Fibroblast of lung (primary cell): ENCODE measurements around the gene SLC28A3. TPM values are rescaled to one million over a fixed set of nuclear protein-coding genes. Genes with fewer than 3 reads are reported as not detected.
A peak's percentile ranks its signal among the peaks of the same experiment; 100 is the strongest.

ENCODE experiments used
- DNase-seq, 2 donors: peaks; one replicate each; pipeline versions ENCODE4 v3.0.0 to v3.0.0-alpha.2; 2010; ENCODE audit warnings: low read depth in 2 of 2
- H2AFZ ChIP-seq: 2 replicates; pipeline ENCODE4 v1.5.1; 2012; ENCODE audit warnings: low read length, control low read depth, inconsistent platforms
- H3K27ac ChIP-seq: 2 replicates; pipeline ENCODE4 v1.5.1; 2011; ENCODE audit warnings: low read length, control low read depth; ENCODE audit not compliant: insufficient read depth
- H3K27me3 ChIP-seq: 2 replicates; pipeline ENCODE4 v1.5.1; 2011; ENCODE audit warnings: mild to moderate bottlenecking, low read length; ENCODE audit not compliant: control insufficient read depth, insufficient read depth
- H3K36me3 ChIP-seq: 2 replicates; pipeline ENCODE4 v1.5.1; 2011; ENCODE audit warnings: low read length; ENCODE audit not compliant: control insufficient read depth, insufficient read depth
- H3K4me1 ChIP-seq: 2 replicates; pipeline ENCODE4 v1.5.1; 2011; ENCODE audit warnings: low read length; ENCODE audit not compliant: control insufficient read depth, insufficient read depth; ENCODE audit errors: extremely low read depth
- H3K4me2 ChIP-seq: 2 replicates; pipeline ENCODE4 v1.5.1; 2011; ENCODE audit warnings: low read length, control low read depth; ENCODE audit not compliant: insufficient read depth; ENCODE audit errors: extremely low read depth
- H3K4me3 ChIP-seq, 4 experiments: fragments of 200-600 bp in 1 of 4; sonication (generic) in 1 of 4; replicated peaks in 1 of 4; 2 replicates each; pipeline ENCODE4 v1.5.1; 2011 to 2016; ENCODE audit warnings: low read length in 4 of 4, low read depth in 3 of 4, mild to moderate bottlenecking in 3 of 4, control low read depth in 2 of 4, inconsistent platforms in 1 of 4, mixed read lengths in 1 of 4; ENCODE audit not compliant: insufficient read depth in 1 of 4; ENCODE audit errors: control extremely low read depth in 1 of 4
- H3K79me2 ChIP-seq: 2 replicates; pipeline ENCODE4 v1.5.1; 2012; ENCODE audit warnings: mild to moderate bottlenecking, low read length, inconsistent platforms; ENCODE audit not compliant: control insufficient read depth, insufficient read depth
- H3K9ac ChIP-seq: 2 replicates; pipeline ENCODE4 v1.5.1; 2011; ENCODE audit warnings: mild to moderate bottlenecking, low read length, control low read depth; ENCODE audit not compliant: insufficient read depth
- H3K9me3 ChIP-seq: 2 replicates; pipeline ENCODE4 v1.5.1; 2012; ENCODE audit warnings: low read depth, low read length; ENCODE audit not compliant: control insufficient read depth, insufficient read depth
- H4K20me1 ChIP-seq: 2 replicates; pipeline ENCODE4 v1.5.1; 2011; ENCODE audit warnings: low read length; ENCODE audit not compliant: control insufficient read depth, insufficient read depth; ENCODE audit errors: extremely low read depth
- CTCF ChIP-seq, 2 donors: IDR thresholded peaks in 1 of 2; conservative IDR thresholded peaks in 1 of 2; 1 replicate in 1 of 2; 2 replicates in 1 of 2; pipeline ENCODE4 v1.5.1; 2011 to 2012; ENCODE audit warnings: low read length in 2 of 2, control low read depth in 1 of 2, inconsistent platforms in 1 of 2, low read depth in 1 of 2, mild to moderate bottlenecking in 1 of 2
- EZH2 ChIP-seq: IDR thresholded peaks from 2 replicates; pipeline ENCODE4 v1.5.1; 2012; ENCODE audit warnings: low read length, control low read depth, mild to moderate bottlenecking; ENCODE audit errors: missing control alignments
- polyA plus RNA-seq, 2 donors: library from polyadenylated mRNA; depleted of rRNA in 1 of 2; stranded (reverse) in 1 of 2; unstranded in 1 of 2; fragments of >200 nt; gene quantifications; 2 replicates each; pipeline ENCODE4 v1.2.1, GENCODE V29; 2011 to 2012; ENCODE audit warnings: missing spikeins in 1 of 2
- total RNA-seq: library from RNA; depleted of rRNA; stranded (reverse); fragments of >200 nt; gene quantifications from 2 replicates; pipeline ENCODE4 v1.2.1, GENCODE V29; 2014

The SLC28A3 gene
- total and polyA plus RNA-seq, 2 donors (not counting 1 experiment from before 2014, with no cell fraction given): 0.17 to 0.75 TPM

DNA sequence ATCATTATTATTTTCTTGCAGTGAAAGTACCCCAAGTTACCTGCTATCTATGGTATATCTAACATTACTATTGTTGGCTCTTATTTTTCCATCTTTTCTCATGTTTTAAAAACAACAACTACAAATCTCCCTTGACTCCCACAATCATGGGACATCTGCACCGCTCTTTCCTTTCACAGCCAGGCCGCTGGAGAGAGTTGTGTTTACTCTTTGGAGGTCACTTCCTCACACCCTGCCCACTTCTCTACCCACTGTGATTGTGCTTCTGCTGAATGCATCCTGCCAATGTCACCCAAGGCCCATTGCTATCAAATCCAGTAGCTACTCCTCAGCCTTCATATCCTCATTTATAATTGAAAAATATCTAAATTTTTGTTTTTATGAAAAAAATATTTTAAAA is 29.7 kb downstream of the SLC28A3 start:
- H3K4me3 ChIP-seq: no peak overlapping the region
- no peaks in the 10 kb centered on the region for H4K20me1 ChIP-seq
- no peak overlapping the region for H3K4me2 ChIP-seq
- DNase-seq: no peak
- H3K4me1 ChIP-seq: no peaks in the 10 kb centered on the region
- no peaks in the 10 kb centered on the region for H3K9me3 ChIP-seq
- H3K27ac ChIP-seq: no peak overlapping the region
- no peak overlapping the region for H3K9ac ChIP-seq
- no peak overlapping the region for H2AFZ ChIP-seq
- no peaks in the 10 kb centered on the region for H3K79me2 ChIP-seq
- TF ChIP-seq CTCF (conservative IDR thresholded peaks at IDR 0.05 in 1 of 2, IDR thresholded peaks at IDR 0.05 in 1 of 2; ENCODE audit: low read depth in 1 of 2, low read length in 2 of 2) (no peak), EZH2 (no peak)
- no peaks in the 10 kb centered on the region for H3K27me3 ChIP-seq
- H3K36me3 ChIP-seq: no peaks in the 10 kb centered on the region

DNA sequence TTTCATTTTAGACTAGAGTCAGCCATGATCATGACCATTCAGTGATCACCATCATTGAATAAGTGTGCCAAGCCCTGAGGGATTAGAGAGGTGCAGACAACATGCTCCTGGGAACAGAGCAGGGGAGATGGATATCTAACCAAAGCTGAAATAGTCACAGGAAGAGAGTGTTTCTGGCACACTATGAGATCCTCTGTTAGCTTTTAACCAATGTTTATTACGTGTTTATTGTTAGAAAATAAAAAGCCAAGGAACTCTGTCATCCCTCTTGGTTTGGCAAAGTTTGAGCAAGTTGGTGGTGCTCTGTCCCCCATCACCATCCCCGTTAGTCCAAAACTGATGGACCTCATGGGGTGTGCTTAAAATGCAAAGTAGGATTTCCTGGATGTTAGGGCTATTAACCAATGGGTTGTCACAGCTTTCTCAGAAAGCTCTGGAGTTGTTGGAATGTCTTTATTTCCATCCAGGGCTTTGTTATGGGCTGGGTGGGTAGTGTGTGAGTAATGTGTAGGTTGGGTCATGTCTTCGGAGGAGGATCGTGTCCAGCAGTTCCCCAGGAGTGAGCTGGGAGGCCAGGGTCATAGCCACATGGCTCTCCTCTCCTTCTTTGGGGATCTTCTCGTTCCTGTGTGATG is 34.9 kb downstream of the SLC28A3 start:
- no peaks in the 10 kb centered on the region for H3K27me3 ChIP-seq
- H3K79me2 ChIP-seq: no peaks in the 10 kb centered on the region
- no peak overlapping the region for H3K4me3 ChIP-seq
- no peaks in the 10 kb centered on the region for H4K20me1 ChIP-seq
- H3K9ac ChIP-seq: no peak overlapping the region
- no peaks in the 10 kb centered on the region for H3K9me3 ChIP-seq
- H3K4me1 ChIP-seq: no peaks in the 10 kb centered on the region
- DNase-seq: peak in 1 of 2 donors; percentile 7
- no peak overlapping the region for H3K4me2 ChIP-seq
- no peak overlapping the region for H3K27ac ChIP-seq
- H2AFZ ChIP-seq: no peak overlapping the region
- H3K36me3 ChIP-seq: no peaks in the 10 kb centered on the region
- TF ChIP-seq EZH2: no peak
- TF ChIP-seq CTCF (conservative IDR thresholded peaks at IDR 0.05 in 1 of 2, IDR thresholded peaks at IDR 0.05 in 1 of 2; ENCODE audit: low read depth in 1 of 2, low read length in 2 of 2): no peak

- no peak overlapping the region for H3K9ac ChIP-seq
- H3K79me2 ChIP-seq: no peaks in the 10 kb centered on the region
- TF ChIP-seq EZH2 (no peak), CTCF (conservative IDR thresholded peaks at IDR 0.05 in 1 of 2, IDR thresholded peaks at IDR 0.05 in 1 of 2; ENCODE audit: low read depth in 1 of 2, low read length in 2 of 2) (no peak)
- H3K4me1 ChIP-seq: no peaks in the 10 kb centered on the region
- no peak overlapping the region for H3K27ac ChIP-seq
- no peaks in the 10 kb centered on the region for H4K20me1 ChIP-seq
- no peaks in the 10 kb centered on the region for H3K36me3 ChIP-seq
- H3K27me3 ChIP-seq: no peaks in the 10 kb centered on the region
- no peak overlapping the region for H3K4me2 ChIP-seq
- H2AFZ ChIP-seq: no peak overlapping the region
- H3K4me3 ChIP-seq: no peak overlapping the region
- peak; percentile 33 to 39 for DNase-seq
- no peaks in the 10 kb centered on the region for H3K9me3 ChIP-seq
Measured at GRCh38 chr9:84304166-84304565, 36.4 kb downstream of the SLC28A3 start.
